ENCODE measurements around the gene MOCS3.

DNA sequence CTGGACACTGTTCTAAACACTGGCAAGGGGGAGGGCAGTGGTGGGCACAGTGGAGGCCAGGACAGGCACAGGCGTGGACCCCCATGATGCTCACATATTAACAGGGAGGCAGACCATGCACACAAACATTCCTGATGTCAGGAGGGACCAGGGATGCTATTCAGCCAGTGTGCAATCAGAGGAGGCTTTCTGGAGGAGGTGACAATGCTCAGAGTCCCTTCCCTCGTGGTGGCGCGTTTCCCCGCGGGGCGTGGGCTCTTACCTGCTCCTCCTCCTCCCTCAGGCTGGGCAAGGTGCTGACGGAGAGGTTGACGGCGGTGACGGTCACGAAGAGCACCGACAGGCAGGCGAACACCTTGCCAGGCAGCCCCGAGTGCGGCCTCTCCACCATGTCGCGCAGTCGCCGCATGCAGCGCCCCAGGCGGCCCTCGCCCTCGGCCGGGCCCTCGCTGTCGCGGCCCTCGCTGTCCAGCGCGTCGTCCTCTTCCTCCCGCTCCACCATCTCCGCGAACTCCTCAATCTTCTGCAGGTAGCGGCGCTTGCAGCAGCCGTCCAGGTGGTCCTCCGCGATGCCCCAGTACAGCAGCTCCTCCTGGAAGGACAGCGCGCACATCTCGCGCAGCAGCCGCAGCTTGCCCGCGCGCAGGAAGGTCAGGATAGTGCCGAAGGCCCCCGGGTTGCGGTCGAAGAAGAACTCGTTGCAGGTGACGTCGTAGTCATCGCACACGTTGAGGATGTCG lies 50.9 kb downstream of the MOCS3 start:
- no peak for TF ChIP-seq POLR2AphosphoS5 (IDR thresholded peaks at IDR 0.05; ENCODE audit: low read depth, low read length)
- TF ChIP-seq TAF1 (IDR thresholded peaks at IDR 0.05; ENCODE audit: borderline replicate concordance, insufficient read depth, low read length), result no peak

Measured in PFSK-1 (cell line).